GM18907 (cell line): Measurements from ENCODE around the gene PFKP.

Source experiments
- ATAC-seq: cut with Tn5 transposase; IDR thresholded peaks from one replicate; pipeline ENCODE4 v1.9.1; 2021; ENCODE audit warnings: mild to moderate bottlenecking, moderate library complexity; ENCODE audit not compliant: unreplicated experiment

Gene PFKP

GRCh38 chr10:3129581-3130340, 62.4 kb downstream of the PFKP start:
- no peak for ATAC-seq

GRCh38 chr10:3131098-3131497, 63.8 kb downstream of the PFKP start:
- no peak for ATAC-seq

GRCh38 chr10:3132036-3133025, 65.0 kb downstream of the PFKP start:
- ATAC-seq: no peak

GRCh38 chr10:3133948-3134347, 66.6 kb downstream of the PFKP start:
- ATAC-seq: no peak

GRCh38 chr10:3135006-3135405, 67.7 kb downstream of the PFKP start:
- ATAC-seq: no peak

GRCh38 chr10:3136336-3136735, 69.0 kb downstream of the PFKP start:
- no peak for ATAC-seq

GRCh38 chr10:3136763-3137611, 69.6 kb downstream of the PFKP start:
- ATAC-seq: no peak

GRCh38 chr10:3137958-3138726, 70.8 kb downstream of the PFKP start:
- ATAC-seq: no peak

GRCh38 chr10:3139216-3139910, 72.0 kb downstream of the PFKP start:
- ATAC-seq: no peak

GRCh38 chr10:3140280-3140679, 72.9 kb downstream of the PFKP start:
- no peak for ATAC-seq

GRCh38 chr10:3141351-3142005, 74.1 kb downstream of the PFKP start:
- ATAC-seq: no peak

- ATAC-seq: no peak
Measured at GRCh38 chr10:3142146-3142875, 75.0 kb downstream of the PFKP start.

- no peak for ATAC-seq
Measured at GRCh38 chr10:3143366-3143765, 76.0 kb downstream of the PFKP start.

GRCh38 chr10:3143791-3144434, 76.6 kb downstream of the PFKP start:
- no peak for ATAC-seq

- ATAC-seq: no peak
Measured at GRCh38 chr10:3145366-3145765, 78.0 kb downstream of the PFKP start.

GRCh38 chr10:3146289-3146688, 78.9 kb downstream of the PFKP start:
- ATAC-seq: no peak

GRCh38 chr10:3147117-3147820, 79.9 kb downstream of the PFKP start:
- no peak for ATAC-seq
